ENCODE results near the gene CD86.
"Not testable (repeated sequence)": the region's sequence is repeated elsewhere in the genome, so short reads cannot be mapped to it uniquely, and the experiment has no call there.

CD86 gene

DNA sequence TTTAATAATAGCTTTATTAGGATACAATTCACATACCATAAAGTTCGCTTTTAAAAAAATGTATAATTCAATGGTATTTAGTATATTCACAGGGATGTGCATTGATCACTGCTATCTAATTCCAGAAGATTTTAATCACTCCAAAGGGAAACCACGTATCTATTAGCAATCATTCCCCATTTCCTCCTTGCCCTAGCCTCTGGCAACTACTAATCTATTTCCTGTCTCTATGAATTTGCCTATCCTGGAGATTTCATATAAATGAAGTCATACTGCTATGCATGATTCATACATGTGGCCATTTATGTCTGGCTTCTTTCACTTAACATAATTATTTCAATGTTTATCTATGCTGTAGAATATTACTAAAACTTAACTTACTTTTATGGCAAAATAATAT is 96.3 kb downstream of the CD86 start:
- no peak for DNase-seq (ENCODE audit: low read depth in 2 of 2)

DNA sequence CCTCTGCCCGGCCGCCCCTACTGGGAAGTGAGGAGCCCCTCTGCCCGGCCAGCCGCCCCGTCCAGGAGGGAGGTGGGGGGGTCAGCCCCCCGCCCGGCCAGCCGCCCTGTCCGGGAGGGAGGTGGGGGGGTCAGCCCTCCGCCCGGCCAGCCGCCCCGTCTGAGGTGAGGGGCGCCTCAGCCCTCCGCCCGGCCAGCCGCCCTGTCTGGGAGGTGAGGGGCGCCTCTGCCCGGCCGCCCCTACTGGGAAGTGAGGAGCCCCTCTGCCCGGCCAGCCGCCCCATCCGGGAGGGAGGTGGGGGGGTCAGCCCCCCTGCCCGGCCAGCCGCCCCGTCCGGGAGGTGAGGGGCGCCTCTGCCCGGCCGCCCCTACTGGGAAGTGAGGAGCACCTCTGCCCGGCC is 109.8 kb downstream of the CD86 start:
- not testable (repeated sequence) for DNase-seq (ENCODE audit: low read depth in 2 of 2)

GRCh38 chr3:122167630-122168029 is 112.5 kb downstream of the CD86 start:
- no peak for DNase-seq (ENCODE audit: low read depth in 2 of 2)

- DNase-seq (ENCODE audit: low read depth in 2 of 2), result no peak
Observed at GRCh38 chr3:122168044-122168443, 112.9 kb downstream of the CD86 start.

DNA sequence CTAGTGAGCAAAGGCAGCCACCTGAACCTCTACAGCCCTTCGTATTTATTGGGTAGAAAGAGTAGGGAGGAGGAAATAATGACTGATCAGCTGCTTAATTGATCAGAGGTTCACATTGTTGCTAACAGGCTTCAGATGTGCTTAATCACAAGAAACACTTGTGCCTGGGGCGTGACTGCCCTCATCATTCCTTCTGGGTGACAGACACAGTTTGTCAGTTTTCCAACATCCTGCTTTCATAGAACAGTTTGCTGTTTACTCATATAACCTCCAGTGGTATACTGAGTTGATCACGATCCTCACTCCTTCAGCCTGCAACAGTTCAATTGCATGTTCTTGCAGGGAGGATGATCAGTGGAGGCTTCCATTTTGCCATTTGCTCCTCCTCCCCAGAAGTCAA is 114.7 kb downstream of the CD86 start:
- no peak for DNase-seq (ENCODE audit: low read depth in 2 of 2)
